Left hindlimb (tissue), 1 donor: Measurements from ENCODE around the gene ADGRF3.
A peak's percentile ranks its signal among the peaks of the same experiment; 100 is the strongest.
"Not testable (repeated sequence)": the region's sequence is repeated elsewhere in the genome, so short reads cannot be mapped to it uniquely, and the experiment has no call there.

ENCODE experiments used
- DNase-seq: peaks from one replicate; pipeline ENCODE4 v3.0.0-alpha.2; 2018

Gene ADGRF3

DNA sequence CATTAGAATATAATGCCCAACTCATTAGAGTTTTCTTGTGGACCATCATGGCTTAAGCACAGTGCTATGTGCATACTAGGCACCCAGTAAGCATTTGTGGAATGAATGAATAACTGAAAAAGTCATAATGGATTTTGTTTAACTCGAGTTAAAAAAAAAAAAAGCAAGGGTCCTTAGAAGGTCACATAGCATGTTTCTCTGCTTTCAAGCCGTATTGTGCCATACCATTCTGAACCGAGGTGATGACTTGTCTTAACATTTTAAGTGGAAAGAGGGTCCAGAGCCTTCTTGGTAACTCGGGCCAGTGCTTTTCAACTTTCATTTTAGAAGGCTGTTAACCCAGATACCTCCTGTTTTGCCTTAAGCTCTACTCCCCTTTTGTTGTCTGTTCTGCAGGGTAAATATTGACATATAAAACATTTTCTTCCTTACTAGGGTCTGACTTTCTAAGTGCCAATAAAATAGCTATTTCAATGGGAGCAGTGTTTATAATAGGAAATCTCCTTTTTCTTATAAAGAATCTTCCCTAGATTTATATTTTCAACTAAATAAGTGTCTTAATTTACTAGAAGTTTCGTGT lies 787 bp upstream of the ADGRF3 start:
- DNase-seq = no peak

DNA sequence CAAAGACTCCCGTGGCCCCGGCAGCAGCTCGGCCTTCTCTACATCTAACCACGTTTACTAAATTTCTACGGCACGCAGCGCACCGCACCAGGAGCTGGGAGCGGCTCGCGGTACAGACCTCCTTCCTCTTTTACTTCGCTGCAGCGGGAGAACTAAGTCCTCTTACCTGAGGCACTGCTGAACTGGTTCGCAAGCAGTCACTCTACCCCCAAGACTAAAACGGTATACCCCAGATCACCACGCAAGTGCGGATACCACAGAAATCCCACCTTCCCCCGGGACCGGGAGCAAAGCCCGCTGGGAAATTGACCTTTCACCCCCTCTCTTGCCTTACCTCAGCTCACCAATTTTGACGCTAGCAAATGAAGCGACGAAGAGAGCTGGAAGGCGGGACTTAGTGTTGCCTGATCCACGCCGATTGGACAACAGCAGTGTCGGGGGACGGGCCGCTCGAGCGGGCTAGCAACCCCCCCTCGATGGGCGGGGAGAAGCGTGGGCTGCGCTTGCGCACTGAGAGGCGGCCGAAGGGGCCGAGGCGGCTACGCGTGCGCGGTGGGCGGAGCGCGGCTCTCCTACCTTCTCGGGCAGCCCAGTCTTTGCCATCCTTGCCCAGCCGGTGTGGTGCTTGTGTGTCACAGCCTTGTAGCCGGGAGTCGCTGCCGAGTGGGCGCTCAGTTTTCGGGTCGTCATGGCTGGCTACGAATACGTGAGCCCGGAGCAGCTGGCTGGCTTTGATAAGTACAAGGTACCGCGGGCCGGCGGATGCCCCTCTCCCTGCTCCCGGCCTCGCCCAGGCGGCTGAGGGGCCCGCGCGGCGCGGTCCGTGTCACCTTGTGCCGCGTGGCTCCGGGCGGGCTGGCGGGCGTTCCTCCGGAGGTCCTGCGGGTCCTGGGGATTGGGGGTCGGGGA lies 790 bp downstream of the ADGRF3 start, which contains the start of gene SELENOI:
Gene SELENOI, plus strand, starts transcription at position 599 of the 909 bp plus-strand sequence. Its CDS starts 90 bp downstream, at position 689.
- peak; percentile 99 for DNase-seq

DNA sequence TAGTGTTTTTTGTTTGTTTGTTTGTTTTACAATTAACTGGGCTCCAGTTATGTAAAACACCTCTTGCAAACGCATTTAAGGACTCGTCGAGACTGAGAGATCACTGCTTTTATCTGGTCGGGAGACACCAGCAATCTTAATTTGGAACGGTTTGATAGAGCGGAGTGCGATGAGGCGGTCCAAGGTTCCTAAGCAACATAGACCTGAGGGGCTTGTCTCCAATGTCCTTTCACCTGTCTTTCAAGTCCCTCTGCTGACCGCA lies 1.4 kb downstream of the ADGRF3 start:
- DNase-seq = no peak

DNA sequence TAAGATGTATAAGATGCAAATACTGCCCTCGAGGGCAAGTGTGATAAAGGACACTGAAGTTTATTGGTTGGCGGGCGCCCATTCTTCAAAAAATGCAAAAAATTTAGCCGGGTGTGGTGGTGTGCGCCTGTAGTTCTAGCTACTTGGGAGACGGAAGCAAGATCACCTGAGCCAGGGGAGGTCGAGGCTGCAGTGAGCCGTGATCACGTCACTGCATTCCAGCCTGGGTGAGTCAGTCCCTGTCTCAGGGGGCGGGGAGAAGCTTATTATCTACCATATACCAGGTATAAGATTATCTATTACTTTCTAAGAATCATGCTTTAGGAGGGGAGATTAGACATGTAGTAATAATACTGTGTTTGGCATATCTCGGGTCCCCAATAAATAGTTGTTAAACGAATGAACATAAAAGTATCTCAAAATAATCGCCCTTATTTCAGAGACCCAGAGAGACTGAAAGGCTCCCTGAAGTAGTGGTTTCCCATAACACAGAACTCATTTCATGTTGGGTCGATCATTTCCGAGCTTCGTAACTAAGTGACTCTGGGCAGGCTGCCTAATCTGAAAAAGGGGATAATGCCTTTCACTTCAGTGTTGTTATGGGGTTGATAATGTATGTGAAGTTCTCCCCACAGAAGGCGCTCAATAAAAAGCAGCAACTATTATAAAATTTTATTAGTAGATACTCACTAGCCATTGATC lies 1.9 kb downstream of the ADGRF3 start:
- DNase-seq = no peak

DNA sequence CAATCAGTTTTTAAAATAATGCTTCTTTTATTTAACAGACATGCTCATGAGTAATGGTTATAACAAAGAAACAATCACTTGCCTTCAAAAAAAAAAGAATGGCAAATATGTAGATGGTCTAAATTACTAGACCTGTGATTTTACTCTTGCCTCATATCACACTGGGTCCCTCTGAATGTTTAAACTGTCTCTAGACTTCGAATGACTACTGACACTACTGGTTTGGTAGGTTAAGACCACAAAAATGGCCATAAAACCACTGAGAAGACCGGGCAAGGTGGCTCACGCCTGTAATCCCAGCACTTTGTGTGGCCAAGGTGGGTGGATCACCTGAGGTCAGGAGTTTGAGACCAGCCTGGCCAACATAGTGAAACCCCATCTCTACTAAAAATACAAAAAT lies 5.8 kb downstream of the ADGRF3 start:
- DNase-seq = no peak

DNA sequence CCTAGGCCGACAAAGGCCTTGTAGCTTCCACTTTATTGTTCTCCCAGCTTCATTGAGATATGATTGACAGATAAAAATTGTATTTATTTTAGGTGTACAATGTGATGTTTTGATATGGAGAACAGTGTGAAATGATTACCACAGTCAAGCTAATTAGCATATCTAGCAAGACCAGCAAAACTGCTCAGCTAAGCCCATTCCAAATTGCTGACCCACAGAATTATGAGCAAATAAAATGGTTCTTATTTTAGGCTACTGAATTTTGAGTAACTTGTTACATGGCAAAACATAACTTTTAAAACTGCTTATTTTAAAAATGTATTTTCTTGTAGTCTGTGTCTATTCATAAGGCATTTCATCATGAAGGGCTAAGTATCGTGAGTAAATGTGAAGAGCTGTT lies 9.3 kb downstream of the ADGRF3 start:
- DNase-seq = no peak

DNA sequence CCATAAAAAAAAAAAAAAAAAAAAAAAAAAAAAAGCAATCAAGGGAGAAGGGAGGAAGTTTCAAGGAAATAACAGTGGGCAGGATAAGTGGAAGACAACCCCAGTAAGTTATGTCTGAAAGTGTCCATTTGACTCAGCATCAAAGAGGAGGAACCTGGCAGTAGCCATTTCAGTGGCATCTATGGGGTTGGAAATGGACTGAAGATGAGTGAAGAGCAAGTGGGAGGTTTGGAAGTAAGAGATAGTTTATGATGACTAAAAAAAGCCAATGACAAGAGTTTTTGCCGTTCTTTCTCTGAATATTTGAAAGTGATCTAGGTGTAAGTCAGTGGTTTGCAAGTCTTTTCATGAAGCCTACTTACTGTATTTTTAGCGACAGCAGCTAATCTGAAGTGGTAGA lies 9.9 kb downstream of the ADGRF3 start:
- no peak for DNase-seq

DNA sequence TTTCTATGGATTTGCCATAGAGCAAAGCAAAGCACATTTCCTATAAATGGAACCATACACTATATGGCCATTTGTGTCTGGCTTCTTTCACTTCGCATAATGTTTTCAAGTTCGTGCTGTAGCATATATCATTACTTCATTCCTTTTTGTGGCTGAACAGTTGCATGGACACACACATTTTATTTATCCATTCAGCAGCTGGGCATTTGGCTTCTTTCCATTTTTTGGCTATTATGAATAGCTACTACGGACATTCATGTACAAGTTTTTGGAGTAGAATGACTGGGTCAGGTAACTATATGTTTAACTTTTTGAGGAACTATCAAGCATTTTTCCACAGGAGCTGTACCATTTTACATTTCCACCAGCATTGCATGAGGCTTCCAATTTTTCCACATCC lies 11.4 kb downstream of the ADGRF3 start:
- no peak for DNase-seq

DNA sequence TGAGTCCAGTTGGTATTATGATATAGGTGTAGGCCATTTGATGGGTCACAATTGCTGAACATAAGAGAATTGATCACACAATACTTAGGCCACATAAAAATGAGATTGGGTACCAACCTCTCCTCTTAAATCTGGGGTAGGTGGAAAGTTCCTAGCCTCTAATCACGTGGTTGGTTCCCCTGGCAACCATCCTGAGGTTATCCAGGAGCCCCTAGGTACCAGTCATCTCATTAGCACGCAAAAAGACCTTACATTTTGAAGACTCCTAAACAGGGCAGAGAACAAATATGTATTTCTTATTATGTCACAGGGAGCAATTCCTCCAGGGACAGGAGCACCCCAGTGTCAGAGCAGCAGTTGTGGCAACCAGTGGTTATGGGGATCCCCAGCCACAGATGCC lies 13.3 kb downstream of the ADGRF3 start:
- DNase-seq = no peak

DNA sequence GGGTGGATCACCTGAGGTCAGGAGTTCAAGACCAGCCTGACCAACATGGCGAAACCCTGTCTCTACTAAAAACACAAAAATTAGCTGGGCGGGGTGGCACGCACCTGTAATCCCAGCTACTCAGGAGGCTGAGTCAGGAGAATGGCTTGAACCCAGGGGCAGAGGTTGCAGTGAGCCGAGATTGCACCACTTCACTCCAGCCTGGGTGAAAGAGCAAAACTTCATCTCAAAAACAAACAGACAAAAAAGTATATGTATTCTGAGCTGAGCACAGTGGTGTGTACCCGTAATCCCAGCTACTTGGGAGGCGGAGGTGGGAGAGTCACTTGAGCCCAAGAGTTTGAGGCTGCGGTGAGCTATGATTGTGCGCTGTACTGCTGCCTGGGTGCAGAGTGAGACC lies 15.3 kb downstream of the ADGRF3 start:
- DNase-seq = not testable (repeated sequence)

DNA sequence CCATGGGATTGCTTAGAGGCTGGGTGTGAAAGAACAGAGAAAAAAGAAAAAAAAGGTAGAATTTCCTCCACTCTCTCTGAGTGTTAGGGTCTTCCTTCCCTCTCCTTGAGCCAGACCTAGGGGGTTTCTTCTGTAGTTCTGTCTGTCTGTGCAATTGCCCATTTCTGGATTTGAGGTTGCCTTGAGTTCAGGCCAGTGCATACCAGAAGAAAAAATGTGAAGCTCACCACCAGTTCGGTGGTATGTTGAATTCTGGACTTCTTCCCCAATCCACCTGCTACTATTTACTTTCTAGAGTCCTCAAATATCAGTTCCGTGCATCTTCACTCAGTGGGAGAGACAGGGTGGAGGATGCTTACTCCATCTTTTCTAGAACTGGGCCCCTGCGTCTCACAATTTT lies 16.0 kb downstream of the ADGRF3 start:
- DNase-seq = no peak

DNA sequence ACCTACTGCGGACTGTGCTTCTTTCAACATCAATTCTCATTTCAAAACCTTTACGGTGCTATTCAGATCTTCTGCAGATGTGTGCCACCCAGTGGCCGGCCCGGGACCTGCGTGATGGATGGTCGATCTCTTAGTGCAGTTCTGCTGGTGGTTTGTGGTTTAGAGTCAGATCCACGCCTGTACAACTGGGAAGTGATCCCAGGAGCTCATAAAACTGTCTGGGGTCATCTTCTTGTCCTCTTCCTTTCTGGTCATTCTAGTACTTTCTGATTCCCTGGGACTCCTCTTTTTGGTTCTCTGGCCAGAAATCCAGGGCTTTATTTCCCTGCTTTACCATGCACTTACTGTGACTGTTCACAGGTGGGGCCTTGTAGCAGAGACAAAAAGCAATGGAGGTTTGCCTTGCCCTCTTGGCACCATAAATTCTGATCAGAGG lies 16.5 kb downstream of the ADGRF3 start:
- DNase-seq = peak; percentile 85

DNA sequence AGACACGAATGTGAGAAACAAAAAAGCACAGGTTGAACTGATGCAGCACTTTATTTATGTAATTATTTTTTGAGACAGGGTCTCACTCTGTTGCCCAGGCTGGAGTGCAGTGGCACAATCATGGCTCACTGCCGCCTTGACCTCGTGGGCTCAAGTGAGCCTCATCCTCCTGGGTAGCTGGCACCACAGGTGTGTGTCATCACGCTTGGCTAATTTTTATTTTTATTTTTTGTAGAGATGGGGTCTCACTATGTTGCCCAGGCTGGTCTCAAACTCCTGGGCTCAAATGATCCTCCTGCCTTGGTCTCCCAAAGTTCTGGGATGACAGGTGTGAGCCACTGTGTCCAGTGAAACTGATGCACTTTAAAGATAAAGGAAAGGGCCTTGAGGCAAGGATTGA lies 17.5 kb downstream of the ADGRF3 start:
- not testable (repeated sequence) for DNase-seq

DNA sequence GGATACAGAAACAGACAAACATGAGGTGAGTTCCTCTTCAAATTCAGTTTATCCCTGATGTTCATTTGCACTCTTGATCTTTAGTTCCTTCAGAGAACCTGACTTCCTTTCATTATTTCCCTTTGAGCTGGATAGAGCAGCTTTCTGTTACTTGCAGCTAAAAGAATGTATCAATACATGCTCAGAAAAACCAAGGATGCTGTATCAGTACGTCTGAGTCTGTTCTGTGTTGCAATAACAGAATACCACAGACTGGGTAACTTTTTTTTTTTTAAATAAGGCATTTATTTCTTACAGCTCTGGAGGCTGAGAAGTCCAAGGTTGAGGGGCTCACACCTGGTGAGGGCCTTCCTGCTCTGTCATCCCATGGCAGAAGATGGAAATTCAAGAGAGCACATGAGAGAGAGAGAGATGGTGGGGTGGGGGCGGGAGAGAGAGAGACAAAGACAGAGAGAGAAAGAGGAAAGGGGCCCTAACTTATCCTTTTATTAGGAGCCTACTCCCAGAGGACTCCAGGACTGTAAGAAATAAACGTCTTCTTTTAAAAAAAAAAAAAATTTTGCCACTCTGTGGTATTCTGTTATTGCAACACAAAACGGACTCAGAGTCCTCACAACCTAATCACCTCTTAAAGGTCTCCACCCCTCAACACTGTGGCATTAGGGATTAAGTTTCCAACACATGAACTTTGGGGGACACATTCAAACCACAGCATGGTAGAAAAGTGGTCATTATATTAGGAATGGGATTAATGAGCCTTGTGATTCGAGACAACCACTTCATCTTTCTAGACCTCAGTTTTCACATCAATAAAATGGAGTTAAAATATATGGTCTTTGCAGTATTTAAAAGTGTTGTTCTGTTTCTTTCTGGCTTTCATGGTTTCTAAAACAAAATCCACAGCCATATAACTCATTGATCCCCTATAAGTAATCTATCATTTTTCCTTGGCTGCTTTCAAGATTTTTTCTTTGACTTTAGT lies 19.0 kb downstream of the ADGRF3 start:
- DNase-seq = no peak

DNA sequence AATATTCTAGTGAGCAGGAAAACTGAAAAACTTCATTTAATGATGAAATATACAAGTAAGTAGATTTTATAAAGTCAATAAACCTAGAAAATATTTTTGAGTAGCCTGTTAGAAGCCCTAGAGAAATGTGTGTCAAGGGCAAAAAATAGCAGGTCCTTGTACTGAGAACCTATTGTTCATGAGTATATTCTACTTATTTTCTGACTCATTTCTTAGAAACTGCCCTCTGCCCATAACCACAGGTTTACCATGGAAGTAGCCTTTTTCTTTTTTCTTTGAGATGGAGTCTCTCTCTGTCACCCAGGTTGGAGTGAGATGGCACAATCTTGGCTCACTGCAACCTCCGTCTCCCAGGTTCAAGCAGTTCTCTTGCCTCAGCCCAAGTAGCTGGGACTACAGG lies 20.1 kb downstream of the ADGRF3 start:
- DNase-seq = no peak

DNA sequence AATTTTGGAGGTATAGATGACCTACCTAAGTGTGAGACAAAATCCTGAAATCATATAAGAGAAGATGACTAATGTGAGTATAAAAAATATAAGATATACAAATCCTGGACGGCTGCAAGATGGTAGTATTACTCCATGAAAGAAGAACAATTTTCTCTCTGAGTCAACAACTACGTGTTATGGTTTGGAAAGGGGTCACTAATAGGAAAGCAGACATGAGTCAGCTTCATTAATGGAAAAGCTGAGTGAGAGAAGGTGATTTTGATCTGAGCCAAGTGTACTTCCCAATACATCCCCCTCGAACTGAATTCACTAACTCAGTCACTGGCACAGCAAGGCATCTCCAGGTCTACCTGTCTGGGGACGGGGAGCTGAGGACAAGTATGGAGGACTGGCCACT lies 20.7 kb downstream of the ADGRF3 start:
- no peak for DNase-seq

DNA sequence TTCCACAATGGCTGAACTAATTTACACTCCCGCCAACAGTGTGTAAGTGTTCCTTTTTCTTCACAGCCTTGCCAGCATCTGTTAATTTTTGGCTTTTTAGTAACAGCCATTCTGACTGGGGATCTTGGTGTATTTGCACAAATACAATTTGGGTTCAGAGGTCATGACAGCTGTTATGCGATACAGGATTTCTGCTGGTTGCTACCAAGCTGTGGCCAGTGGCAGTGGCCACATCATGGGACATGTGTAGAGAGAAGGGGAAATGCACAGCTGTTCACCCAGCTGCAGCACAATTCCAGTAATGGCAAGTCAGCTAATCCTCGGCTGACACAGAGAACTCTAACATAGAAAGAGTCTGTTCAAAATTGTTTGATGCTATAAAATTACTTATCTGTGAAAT lies 21.7 kb downstream of the ADGRF3 start:
- DNase-seq = no peak

DNA sequence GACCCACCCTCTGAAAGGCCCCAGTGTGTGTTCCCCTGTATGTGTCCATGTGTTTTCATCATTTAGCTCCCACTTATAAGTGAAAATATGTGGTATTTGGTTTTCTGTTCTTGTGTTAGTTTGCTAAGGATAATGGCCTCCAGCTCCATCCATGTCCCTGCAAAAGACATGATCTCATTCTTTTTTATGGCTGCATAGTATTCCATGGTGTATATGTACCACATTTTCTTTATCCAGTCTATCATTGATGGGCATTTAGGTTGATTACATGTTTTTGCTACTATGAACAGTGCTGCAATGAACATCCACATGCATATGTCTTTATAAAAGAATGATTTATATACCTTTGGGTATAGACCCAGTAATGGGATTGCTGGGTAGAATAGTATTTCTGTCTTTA lies 22.1 kb downstream of the ADGRF3 start:
- DNase-seq = not testable (repeated sequence)

DNA sequence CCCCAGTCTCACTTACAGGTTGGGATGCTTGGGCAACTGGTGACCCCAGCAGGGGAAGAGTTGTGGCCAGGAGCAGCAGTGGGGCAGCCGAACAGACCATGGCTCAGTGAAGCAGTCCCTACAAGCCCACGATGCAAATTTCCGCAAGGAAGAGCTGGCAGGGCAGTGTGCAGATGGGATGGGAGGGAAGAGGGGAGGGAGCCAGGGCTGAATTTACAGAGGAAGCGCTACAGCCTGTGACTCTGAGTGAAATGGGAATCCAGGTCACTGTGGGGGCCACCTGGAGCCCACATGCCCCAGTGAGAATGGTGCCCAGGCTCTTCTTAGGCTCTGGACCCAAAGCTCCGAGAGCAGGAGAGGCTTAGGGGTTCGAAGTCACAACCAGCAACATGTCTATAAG lies 27.6 kb downstream of the ADGRF3 start:
- no peak for DNase-seq

DNA sequence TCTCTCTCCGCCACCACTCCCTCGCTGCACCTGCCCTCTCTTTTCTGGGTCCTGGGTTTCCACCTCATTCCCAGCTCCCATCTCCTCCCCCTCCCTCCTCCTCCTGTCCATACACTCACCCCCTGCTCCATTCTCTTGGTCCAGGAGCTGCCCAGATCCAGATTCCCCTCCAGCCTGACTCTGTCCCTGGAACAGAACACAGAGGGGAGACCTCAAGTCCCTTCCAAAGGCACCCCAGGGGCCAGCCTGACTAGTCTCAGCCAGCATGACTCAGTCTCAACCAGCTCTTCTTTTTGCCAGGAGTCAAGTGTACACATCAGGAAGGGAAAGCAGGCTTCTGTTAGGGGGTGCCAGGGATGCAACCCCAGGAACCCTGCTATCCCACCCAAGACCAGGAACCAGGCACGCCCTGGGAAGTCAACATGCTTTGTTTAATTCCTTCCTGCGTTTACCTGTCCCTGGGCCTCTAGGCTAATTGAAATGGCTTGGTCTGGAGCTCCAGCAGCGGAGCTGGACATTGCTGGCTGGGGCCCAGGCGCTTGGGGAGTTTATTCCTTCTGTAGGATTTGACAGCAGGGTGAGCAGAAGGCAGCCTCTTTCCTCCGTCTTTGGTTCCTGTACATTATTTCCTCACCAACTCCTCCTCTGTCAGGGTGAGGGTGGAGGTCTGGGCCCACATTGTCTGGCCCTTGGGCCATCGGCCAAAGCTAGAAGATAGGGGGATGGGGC lies 29.0 kb downstream of the ADGRF3 start:
- no peak for DNase-seq

DNA sequence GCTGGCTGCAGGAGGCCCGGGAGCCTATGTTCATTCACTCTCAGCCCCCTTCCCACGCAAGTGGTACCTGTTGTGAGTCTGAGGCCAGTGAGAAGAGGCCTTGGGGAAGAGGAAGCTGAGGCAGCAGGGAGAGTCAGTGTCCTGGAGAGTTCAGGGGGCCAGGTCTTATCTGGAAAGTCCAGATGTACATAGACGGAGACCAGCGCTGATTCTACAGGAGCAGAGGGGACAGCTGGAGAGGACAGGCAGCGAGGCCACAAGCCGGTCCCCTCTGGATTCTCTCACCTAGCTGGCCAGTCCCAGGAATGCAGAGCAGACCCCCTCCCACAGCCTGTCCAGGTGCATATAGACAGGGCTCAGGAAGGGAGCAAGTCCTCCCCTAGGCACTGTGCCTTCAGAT lies 29.7 kb downstream of the ADGRF3 start:
- DNase-seq = no peak

DNA sequence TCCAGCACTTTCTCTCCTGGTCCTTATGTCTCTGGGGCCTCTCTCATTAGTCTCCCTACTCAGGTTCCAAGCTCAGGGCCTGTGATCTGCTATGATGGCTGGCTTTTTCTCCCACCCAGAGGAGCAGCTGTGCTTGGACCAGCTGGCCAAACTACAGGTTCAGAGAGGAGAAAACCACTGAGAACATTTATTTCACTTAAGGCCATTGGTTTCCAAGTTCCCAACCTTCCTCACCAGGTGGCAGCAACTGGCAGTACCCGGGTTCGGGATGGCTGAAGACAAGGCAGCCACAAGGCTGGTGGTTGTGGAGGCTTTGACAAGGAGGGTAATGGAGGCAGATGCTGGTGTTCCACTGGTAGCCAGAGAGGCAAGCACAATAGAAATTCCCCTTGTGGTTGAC lies 30.5 kb downstream of the ADGRF3 start:
- no peak for DNase-seq
